HTERT RPE-1 (cell line): ENCODE measurements around the gene WWOX.
"Not testable (repeated sequence)": the region's sequence is repeated elsewhere in the genome, so short reads cannot be mapped to it uniquely, and the experiment has no call there.

Experiments used
- in situ Hi-C: fragments of 300-500 bp; cut with MboI; formaldehyde crosslinking; loops from 4 replicates; pipeline ENCODE4 v1.14.3; 2020; ENCODE audit warnings: low sequenced_read_pairs

Gene WWOX

DNA sequence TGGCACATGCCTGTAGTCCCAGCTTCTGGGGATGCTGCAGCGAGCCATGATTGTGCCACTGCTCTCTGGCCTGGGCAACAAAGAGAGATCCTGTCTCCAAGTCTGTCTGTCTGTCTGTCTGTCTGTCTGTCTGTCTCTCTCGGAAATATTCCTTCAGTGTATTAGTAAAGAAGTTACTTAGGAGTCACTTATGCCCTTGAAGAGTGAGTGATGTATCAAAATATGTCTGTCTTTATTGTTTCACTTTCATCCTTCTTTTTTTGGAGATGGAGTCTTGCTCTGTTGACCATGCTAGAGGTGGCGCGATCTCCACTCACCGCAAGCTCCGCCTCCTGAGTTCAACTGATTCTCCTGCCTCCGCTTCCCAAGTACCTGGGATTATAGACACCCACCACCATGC, 410.5 kb downstream of the WWOX start:
- in situ Hi-C loops = no loop called here

DNA sequence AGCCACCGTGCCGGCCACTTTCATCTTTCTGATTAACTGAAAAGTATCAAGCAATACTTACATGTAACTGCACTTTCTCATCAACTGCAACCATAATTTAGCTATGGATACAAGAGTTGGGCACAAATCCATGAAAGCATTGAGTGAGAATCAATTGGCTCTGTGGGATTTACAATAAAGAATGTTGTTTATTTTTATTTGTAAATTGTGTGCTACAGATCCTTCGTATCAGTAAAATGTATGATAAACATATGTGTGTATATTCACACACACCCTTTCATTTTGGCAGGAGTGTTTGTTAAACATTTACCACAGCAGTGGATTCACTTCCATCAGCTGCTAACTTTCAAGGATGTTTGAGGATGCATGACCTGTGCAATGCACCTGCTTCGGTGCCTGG, 411.0 kb downstream of the WWOX start:
- in situ Hi-C loops = no loop called here

DNA sequence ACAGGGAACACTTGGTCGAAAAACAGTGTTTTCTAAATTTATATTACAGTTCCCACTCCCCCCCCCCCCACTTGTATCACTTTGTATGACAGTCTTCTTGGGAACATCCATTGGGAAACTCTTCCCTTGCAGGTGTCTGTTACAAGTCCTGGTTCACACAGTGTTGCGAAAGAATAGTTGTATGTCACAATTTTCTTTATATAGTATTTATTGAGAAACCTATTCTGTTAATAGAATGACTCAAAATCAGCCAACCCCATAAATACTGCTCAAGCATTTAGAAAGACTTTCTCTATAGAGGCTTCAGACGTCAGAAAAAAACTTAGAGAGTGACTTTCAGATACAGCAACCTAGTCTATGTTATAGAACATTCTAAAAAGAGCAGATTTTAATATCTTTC, 414.4 kb downstream of the WWOX start:
- in situ Hi-C loops = no loop called here

DNA sequence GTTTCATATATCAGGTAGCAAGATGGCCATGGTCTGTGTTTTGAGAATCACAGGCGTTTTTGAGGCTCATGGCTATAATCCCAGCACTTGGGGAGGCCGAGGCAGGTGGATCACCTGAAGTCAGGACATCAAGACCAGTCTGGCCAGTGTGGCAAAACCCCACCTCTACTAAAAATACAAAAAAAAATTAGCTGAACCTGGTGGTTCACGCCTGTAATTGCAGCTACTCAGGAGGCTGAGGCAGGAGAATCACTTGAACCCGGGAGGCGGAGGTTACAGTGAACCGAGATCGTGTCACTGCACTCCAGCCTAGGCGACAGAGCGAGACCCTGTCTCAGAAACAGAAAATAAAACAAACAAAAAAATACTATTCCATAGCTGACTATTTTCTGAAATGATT, 415.4 kb downstream of the WWOX start:
- in situ Hi-C loops = not testable (repeated sequence)

DNA sequence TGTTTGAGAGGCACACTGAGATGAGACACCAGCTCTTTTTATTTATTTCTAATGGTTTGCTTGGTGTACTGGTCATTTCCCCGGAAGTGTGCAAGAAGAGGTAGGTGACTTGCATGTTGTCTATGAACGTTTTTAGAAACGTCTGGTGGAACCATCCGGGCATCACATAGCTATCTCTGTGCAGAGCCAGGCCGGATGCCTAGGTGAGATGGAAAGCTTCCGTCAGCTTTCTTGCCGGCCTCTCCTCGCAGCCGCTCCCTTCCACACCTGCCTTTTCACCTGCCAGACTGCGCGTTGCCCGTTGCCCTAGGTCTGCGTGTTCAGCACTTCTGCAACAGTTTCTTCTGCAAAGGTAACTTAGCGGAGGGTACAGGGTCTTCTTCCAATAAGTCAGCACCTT, 416.0 kb downstream of the WWOX start:
- in situ Hi-C loops = no loop called here

DNA sequence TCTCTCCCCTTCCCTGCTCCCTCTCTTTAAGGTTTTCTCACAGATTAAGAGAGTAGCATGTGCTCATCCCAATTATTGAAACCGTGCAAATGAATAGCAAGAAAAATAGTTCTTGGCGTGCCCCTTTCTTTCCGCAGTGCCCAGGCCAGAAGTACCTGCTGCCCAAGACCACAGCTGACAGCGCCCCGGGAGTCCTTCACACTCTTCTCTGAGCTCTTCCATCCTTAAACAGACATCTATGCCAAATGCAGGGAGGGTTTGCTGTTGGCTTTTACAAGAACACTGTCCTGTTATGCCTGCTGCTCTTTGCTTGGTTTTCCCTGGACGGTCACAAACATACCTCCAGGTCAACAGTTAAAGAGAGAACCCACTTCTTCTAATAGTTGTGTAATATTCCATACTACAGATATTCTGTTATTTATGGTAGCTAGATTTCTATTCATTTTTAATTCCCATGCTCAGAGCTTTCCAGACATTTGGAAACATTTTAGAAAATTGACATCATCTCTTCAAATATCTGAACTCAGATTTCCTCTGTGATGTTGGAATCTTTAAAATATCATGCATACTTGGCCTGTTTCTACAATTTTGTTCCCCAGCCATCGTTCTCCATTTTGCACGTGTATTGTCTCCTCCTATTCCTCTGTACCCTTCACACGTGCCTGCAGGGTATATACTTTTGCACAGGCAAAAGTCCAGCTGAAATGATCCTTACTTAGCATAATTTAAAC, 416.7 kb downstream of the WWOX start:
- in situ Hi-C loops = no loop called here

DNA sequence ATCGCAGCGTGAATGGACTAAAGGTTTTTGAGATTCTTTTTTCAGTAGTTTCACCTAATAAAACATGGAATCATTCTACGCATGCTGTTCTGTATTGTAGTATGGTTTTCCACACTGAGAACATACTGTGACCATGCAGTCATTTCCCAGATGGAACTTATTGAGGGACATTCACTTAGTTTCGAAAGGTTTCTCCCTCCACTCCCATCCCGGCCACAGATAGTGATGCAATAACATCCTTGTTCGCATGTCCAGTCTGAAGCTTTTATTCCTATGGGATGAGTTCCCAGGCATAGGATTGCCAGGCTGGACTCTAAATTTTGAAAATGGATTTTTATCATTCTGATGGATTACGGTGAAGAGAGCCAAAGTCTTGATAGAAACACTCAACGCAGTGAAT, 420.4 kb downstream of the WWOX start:
- in situ Hi-C loops = no loop called here

DNA sequence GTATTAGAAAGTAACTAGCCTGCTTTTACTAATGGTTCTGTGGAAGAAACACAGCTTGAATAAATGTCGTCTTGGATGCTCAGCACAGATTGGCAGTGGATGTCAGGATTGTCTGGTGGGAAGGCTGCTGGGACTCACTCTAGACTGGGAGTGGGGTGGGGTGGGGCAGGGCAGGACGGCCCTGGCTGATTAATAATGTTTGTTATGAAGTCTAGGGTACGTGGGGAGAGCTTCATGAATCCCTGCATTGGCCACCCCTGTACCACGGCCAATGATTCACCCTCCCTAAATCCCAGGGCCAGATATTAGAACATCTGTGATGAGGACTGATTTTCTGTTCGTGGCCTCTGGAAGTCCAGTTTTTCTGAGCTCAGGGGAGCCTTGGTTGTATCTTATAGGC, 421.0 kb downstream of the WWOX start:
- in situ Hi-C loops = no loop called here

DNA sequence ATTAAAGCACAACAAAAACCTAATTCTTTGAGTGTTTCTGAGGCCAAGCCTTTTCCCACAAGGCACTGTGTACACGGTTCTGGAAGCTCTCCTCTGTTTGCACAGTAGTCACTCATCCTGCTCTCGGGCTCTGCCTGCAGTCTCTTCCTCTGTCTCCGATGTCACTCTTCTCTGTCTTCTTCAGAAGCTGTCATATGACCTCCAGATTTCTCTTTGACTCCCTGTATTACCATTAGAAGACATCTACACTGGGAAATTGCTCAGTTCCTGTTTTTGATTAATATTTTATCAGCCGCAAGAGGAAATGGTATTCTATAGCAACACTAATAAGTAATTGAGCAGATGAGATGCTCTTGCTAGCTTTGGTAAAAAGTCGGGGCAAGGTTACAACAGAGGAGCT, 422.9 kb downstream of the WWOX start:
- in situ Hi-C loops = no loop called here

DNA sequence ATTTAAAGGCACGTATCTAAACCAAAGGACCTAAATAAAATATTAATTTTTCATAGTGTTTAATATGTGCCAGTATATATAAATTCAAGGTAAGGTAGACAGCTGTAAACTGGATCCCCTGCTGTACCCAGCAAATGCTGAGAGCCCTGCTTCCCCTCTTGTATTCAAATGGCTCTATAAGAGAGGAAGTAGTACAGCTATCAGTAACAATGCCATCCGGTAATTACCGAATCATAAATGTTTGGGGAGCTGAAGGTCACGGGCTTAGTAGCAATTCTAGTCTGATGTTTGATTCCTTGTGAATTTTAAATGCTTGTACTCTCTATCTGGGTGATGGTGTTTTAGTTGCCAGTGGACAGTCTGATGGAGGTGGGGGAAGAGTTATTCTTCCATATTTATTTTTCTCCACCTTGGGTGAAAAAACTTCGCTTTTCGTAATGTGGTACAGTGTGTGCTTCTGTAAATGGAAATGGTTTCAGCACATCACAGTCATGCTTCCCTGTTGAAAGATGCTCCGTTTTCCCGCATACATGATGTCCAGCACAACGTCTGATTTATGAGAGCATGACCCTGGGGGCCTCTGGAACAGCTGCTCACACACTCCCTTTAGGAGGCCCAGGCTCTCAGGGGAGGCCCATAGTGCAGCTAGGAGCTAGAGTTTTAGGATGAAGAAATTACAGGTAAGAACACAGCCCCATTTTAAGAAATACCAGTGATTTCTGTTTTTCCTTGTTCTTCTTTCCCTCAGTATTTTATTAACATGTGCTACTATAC, 423.9 kb downstream of the WWOX start:
- in situ Hi-C loops = no loop called here

DNA sequence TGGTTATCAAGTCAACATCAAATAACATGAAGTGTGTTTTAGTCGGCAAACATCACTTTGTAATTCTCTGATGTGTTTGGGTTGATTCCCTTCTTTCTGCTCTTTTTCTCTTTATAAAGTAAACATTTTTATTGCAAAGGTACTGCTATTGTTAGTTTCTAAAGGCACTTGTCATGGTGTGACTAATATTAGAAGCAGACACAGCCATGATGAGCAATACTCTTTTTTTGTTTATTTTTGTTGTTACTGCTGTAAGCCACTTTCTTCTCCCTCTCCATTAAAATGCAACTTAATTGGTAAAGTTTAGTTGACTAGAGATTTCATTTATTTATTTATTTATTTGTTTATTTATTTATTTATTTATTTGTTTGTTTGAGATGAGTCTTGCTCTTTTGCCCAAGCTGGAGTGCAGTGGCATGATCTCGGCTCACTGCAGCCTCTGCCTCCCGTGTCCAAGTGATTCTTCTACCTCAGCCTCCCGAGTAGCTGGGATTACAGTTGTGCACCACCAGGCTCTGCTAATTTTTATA, 424.7 kb downstream of the WWOX start:
- in situ Hi-C loops = no loop called here

DNA sequence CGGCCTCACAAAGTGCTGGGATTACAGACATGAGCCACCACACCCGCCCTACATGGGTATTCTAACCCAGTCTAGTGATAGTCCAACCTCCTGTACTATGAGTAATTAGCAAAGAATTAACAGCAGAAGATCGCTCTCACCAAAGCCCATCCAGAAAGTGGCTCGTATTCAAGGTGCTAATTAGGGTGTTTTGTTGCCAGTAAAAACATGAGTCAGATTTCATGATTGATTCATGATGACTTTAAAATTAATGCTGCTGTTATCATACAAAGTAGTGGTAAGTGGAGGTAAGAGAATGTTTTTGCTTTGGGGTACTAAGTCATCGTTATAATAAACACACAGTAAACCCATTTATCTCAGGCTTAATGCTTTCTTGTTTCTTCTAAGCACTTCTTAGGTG, 428.8 kb downstream of the WWOX start:
- in situ Hi-C loops = no loop called here

DNA sequence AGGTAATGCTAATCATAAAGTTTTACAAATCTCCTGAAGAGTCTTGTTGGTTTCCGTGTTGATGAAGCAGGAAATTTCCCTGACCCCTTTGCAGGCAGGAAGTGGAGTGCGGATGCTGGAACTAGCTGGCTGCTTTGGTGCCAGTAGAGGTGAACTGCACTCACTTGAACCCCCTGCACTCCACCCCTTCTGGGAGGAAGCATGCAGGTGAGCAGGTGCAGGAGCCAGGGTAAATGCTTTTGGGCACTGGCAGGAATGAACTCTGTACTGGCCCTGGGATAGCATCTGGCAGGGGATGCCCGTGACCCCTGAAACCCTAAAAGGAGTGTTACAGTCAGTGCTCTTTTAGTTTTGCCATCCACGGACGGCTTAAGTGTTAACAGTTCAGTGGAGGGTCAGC, 430.4 kb downstream of the WWOX start:
- in situ Hi-C loops = no loop called here

DNA sequence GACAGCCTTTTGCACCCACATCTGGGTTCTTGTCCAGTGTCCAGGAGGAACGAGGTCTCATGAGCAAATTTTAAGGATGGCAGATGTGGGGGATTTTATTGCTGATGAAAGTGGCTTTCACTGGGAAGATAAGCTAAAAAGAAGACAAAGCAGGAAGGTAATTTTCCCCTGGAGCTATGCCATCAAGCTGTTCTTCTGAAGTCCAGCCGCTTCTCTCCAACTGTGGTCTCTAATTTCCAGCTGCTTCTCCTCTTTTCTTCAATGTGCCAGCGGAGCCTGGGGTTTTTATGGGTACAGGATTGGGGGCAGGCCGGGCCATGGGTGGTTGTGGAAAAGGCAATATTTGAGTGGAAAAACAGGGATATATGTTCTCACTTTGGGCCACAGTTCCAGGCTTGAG, 430.8 kb downstream of the WWOX start:
- in situ Hi-C loops = no loop called here

DNA sequence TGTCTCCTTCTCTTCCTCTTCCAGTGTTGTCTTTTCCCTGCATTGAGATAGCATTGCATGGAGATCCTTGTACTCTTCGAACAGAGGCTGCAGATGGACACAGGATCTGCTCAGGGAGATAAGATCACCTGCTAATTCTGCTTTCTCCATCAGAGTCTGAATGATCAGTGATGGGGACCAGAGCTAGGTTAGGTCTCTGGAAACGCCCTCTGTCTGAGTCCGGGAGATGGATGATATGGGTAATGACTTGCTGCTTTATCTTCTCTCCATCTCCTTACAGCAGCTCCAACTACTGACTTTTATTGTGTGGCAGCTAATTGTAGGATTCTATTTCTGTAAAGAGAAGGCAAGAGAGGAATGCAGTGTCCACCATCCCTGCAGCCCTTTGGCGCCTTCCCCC, 435.6 kb downstream of the WWOX start:
- in situ Hi-C loops = no loop called here

DNA sequence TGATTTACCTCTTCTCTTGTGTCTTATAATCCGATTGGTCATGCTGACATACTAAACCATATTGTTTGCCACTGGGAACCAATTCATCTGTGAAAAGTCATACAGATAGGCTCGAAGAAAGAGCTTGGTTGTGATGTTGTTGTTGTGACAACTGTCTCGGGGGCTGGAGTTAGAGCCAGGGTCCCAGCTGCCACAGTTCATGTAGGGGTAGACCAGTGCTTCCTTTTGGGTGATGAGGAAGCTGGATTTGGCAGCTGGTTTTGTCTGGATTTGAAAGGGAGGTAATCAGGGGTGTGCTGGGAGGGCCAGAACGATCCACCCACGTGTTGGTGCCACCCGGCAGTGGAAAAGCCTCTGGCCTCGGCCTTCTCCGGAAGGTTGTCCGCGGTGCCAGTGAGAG, 438.1 kb downstream of the WWOX start:
- in situ Hi-C loops = no loop called here

DNA sequence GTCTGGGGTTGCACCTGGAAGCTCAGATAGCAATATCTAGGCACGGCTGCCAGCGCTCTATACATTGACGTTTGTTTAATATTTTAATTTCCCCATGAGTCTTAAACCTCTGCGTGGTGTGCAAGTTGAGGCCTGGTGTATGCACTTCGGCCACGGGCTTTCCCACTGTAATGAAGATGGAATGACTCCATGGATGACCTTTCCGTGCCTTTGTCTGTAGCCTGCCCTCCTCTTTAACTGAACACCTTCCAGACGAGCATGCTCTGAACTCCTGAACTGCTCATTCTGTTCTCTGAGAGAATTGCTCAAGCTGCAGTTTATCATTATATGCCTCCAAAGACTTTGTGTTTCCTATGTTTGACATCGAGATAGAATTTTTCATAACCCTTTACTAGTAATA, 438.8 kb downstream of the WWOX start:
- in situ Hi-C loops = no loop called here

DNA sequence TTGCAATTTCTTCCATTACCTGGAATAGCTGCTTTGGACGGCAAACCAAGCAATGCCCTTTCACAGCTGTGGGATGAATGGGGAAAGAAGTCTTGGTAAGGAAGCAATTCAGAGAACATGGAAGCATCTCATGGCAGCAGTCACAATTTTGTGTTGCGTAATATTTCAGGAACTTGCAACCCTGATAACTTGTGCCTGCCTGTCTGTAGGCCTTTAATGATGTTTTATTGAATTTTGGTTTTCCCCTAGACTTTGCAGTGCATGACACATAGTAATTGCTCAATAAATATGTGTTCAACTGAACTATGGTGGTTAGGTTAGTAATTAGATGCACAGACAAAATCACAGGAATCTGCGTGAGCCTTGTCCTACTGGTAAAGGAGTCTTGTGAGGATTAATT, 439.5 kb downstream of the WWOX start:
- in situ Hi-C loops = no loop called here

DNA sequence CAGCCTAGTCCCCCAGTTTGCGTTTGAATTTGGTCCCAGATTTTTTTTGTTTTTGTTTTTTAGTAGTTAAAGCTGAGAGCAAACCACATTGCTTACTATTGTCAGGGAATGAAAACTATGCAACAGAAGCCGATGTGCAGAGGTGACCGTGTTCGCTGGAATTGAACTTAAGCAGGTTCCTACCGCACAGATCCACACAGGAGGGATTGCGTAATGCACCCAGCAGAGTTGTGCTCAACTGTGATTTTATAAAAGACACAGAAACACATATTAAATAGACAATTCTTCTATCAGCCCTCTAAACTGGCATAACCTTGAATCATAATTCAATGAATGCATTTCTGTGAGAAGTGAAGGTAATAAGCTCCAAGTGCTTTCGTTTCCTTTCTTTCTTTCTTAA, 443.0 kb downstream of the WWOX start:
- in situ Hi-C loops = no loop called here

DNA sequence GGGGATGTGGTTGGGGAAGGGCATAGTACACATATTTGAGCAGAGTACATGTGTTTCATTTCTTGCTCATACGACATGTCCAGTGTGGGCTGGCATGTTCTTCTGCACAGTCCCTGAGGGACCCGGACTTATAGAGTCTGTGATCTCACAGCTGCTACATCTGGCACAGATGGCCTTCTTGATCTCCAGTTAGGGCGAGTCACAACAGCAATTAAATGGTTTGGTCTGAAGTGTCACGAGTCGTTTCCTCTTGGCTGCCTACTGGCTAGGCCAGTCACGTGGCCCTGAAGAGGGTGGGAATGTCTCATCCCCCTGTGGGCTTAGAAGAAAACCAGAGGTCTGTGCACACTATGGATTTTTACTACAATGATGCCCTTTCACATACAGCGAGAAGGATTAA, 443.6 kb downstream of the WWOX start:
- in situ Hi-C loops = no loop called here

DNA sequence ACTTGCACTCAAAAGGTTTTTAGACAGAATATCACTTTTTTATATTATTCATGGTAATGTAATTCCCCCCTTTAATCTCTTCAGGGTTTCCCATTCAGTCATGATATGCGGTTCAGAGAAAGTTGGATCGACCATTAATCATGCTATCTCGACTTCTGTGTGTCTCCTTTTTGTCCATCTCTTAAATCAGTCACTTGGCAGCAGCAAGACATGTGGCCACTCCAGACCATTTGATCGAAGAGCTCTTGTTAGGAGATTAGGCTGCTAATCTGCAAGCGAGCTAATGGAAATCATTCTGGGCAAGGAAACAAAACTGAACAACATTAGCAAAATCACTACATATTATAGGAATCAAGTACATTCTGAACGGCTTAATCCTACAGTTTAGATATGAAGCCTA, 449.9 kb downstream of the WWOX start:
- in situ Hi-C loops = no loop called here

DNA sequence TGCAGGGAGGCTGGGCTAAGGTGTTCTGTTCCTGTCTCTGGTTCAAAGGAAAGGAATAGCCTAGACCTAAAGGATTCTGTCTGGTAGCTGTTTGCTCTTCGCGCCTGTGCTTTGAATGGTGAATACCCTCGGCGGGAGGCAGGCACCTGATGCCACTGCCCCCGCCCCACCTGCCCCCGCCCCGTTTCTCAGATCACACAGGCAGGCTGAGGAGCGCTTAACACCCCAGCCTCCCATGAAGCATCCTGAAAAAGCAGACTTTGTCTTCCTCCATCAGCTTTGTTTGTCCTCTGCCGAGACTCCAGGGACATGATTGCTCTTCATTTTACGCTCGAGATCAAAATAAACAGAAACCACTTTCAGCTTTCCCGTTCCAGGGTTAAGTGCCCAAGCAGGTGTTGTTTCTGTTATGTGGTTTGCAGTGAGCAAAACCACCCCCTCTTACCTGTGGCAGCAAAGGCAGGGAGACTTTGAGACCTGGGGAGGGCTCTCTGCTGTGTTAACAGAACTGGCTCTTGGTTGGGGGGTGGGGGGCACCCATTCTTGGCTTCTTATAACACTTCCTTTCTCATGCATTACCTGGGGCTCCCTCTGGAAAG, 452.1 kb downstream of the WWOX start:
- in situ Hi-C loops = no loop called here
